Measurements from ENCODE around the gene AKR1C2. TPM values are rescaled to one million over a fixed set of nuclear protein-coding genes. Genes with fewer than 3 reads are reported as not detected.
"Not testable (repeated sequence)": the region's sequence is repeated elsewhere in the genome, so short reads cannot be mapped to it uniquely, and the experiment has no call there.

AKR1C2 gene
- total RNA-seq, 4 donors from 2014 or later, result 1.0 to 5.4 (median 4.4) TPM

- intact Hi-C loops (cut with DNase I; ENCODE audit: low total_unique reads), result no loop called here
- Histone ChIP-seq H3K36me3 (no peaks in the 10 kb centered on the region), H3K27ac (no peak overlapping the region)
Measured at GRCh38 chr10:4982764-4983226, 20.9 kb downstream of the AKR1C2 start.

GRCh38 chr10:4981722-4982471, 21.8 kb downstream of the AKR1C2 start:
- Histone ChIP-seq H3K27ac (peak overlapping the region in 1 of 2 donors; percentile 9), H3K36me3 (no peaks in the 10 kb centered on the region)
- DNase-seq, result peak in 1 of 2 donors; percentile 17

More at GRCh38 chr10:4982764-4983226, 20.9 kb downstream of the AKR1C2 start:
- DNase-seq, result no peak
- Histone ChIP-seq H3K9me3 (no peaks in the 10 kb centered on the region), H3K4me3 (no peak overlapping the region), H3K4me1 (no peaks in the 10 kb centered on the region), H3K27me3 (no peaks in the 10 kb centered on the region)
- TF ChIP-seq POLR2A (IDR thresholded peaks at IDR 0.05) (no peak), CTCF (IDR thresholded peaks at IDR 0.05) (no peak)

GRCh38 chr10:4980793-4981192, 22.9 kb downstream of the AKR1C2 start:
- H3K4me1 ChIP-seq, result no peaks in the 10 kb centered on the region
- no peaks in the 10 kb centered on the region for H3K27me3 ChIP-seq
- no peaks in the 10 kb centered on the region for H3K36me3 ChIP-seq
- no peak overlapping the region for H3K27ac ChIP-seq
- no peak for DNase-seq
- no peak overlapping the region for H3K4me3 ChIP-seq
- intact Hi-C loops (cut with DNase I; ENCODE audit: low total_unique reads), result no loop called here
- TF ChIP-seq CTCF (IDR thresholded peaks at IDR 0.05) (no peak), POLR2A (IDR thresholded peaks at IDR 0.05) (no peak)
- H3K9me3 ChIP-seq, result no peaks in the 10 kb centered on the region

More at GRCh38 chr10:4981722-4982471, 21.8 kb downstream of the AKR1C2 start:
- intact Hi-C loops (cut with DNase I; ENCODE audit: low total_unique reads), result no loop called here
- H3K4me1 ChIP-seq, result no peaks in the 10 kb centered on the region
- no peaks in the 10 kb centered on the region for H3K27me3 ChIP-seq
- H3K4me3 ChIP-seq, result no peak overlapping the region
- H3K9me3 ChIP-seq, result no peaks in the 10 kb centered on the region
- TF ChIP-seq CTCF (IDR thresholded peaks at IDR 0.05) (peak in 2 of 4 experiments; percentile 27 to 57), POLR2A (IDR thresholded peaks at IDR 0.05) (no peak)

DNA sequence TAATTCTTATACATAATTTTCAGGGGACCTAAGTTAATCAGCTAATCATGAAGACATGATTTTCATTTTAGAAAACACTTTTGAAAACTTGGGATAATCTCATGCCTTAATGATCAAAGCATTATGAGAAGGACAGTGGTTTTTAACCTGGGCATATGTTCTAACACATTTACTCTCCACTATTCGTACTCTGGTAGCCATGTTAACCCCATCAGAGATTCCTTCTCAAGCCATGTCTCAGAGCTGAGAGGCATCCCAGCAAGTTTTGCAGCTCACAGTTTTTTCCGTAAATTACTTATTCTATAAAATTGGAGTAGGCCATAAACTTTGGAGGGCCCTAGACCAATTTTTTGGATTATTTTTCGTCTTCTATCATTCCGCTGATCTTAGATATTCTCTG, 24.8 kb downstream of the AKR1C2 start:
- Histone ChIP-seq H3K4me3 (no peak overlapping the region), H3K27ac (no peak overlapping the region), H3K27me3 (no peaks in the 10 kb centered on the region), H3K9me3 (no peaks in the 10 kb centered on the region), H3K36me3 (no peaks in the 10 kb centered on the region), H3K4me1 (no peaks in the 10 kb centered on the region)
- intact Hi-C loops (cut with DNase I; ENCODE audit: low total_unique reads), result no loop called here
- no peak for DNase-seq
- TF ChIP-seq POLR2A (IDR thresholded peaks at IDR 0.05) (no peak), CTCF (IDR thresholded peaks at IDR 0.05) (no peak)

DNA sequence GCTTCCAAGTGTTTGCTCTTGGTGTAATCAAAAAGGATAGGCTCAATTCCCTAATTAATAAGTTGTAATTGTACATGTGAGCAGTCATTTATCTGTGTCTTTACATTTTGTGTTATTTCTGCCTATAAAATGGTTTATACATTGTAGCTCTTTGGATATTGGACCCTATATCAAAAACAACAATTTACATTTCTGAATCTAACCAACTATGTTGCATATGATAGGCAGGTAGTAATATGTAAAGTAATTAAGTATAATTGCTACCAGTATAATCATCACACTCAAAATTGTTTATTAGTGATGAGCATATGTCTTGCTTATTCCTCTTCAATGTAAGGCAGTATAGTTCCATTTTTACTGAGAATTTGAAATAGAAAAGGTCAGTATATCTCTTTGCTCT, 26.6 kb downstream of the AKR1C2 start:
- intact Hi-C loops (cut with DNase I; ENCODE audit: low total_unique reads), result no loop called here
- Histone ChIP-seq H3K27me3 (no peaks in the 10 kb centered on the region), H3K4me1 (no peaks in the 10 kb centered on the region), H3K27ac (no peak overlapping the region), H3K9me3 (no peaks in the 10 kb centered on the region), H3K4me3 (no peak overlapping the region), H3K36me3 (no peaks in the 10 kb centered on the region)
- TF ChIP-seq CTCF (IDR thresholded peaks at IDR 0.05) (no peak), POLR2A (IDR thresholded peaks at IDR 0.05) (no peak)
- no peak for DNase-seq

GRCh38 chr10:4974400-4974799, 29.3 kb downstream of the AKR1C2 start:
- H3K27ac ChIP-seq; H3K27me3 ChIP-seq; DNase-seq; H3K36me3 ChIP-seq; H3K4me3 ChIP-seq; intact Hi-C loops (cut with DNase I; ENCODE audit: low total_unique reads); H3K4me1 ChIP-seq; H3K9me3 ChIP-seq: not testable (repeated sequence)

- intact Hi-C loops (cut with DNase I; ENCODE audit: low total_unique reads); H3K36me3 ChIP-seq; H3K4me1 ChIP-seq; H3K4me3 ChIP-seq; H3K27me3 ChIP-seq; H3K9me3 ChIP-seq; H3K27ac ChIP-seq; DNase-seq: not testable (repeated sequence)
Measured at GRCh38 chr10:4973294-4973693, 30.4 kb downstream of the AKR1C2 start.
